Activated CD4-positive, alpha-beta T cell treated with anti-CD3 and anti-CD28 coated beads, Interleukin-2, amount 50 U/mL, for 24 hours (primary cell): ENCODE data around the gene EBNA1BP2.
"Not testable (repeated sequence)": the region's sequence is repeated elsewhere in the genome, so short reads cannot be mapped to it uniquely, and the experiment has no call there.

ENCODE experiments used
- DNase-seq, 2 donors: peaks; one replicate each; pipeline ENCODE4 v3.0.0-alpha.2; 2020; ENCODE audit warnings: low read depth in 1 of 2, low spot score in 1 of 2

The EBNA1BP2 gene

GRCh38 chr1:43172527-43172972 lies 460 bp upstream of the EBNA1BP2 start:
- DNase-seq = peak in 1 of 2 donors; percentile 85

DNA sequence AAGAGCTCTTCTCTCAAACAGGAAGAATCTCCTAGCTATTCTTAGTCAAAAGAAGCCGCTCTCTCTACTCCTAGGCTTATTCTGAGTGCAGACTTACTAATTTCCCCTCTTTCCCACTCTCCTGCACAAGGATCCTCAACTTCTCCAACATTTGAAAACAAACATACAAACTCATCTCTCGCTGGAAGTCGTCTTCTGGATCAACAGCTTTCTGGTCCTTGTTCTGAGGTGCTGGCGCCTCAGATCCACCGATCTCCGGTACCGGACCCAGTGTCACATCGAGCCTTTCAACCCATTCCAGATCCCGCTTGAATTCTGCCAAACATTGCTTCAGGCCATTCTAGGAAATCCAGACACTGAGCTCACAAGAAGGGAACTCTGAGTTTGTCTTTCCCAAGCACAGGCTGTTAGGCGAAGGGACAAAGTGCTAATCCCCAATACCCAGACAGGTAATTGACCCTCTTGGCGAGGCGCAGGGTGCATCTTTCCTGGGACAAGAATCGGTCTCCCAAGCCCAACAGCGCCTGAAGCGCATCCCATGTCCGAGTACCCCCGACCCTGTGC lies 696 bp downstream of the EBNA1BP2 start:
- no peak for DNase-seq

DNA sequence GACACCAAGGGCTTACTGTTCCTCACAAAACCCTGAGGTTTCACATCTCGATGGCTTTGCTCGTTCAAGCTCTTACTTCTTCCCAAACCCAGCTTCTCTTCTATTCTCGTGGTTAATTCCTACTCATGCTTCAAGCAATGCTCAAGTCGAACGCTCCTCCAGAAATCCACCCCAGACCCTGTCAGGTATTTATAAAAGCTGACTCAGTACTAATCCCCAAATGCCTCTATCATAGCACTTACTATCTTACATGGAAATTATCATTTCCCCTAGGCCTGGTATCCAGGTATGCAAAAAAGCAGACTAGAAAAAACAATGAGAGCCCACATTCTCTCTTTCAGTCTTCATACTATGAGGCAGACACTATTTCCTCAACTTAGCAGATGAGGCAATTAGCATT lies 6.3 kb downstream of the EBNA1BP2 start:
- DNase-seq = no peak

GRCh38 chr1:43165162-43165561 lies 6.9 kb downstream of the EBNA1BP2 start:
- no peak for DNase-seq

DNA sequence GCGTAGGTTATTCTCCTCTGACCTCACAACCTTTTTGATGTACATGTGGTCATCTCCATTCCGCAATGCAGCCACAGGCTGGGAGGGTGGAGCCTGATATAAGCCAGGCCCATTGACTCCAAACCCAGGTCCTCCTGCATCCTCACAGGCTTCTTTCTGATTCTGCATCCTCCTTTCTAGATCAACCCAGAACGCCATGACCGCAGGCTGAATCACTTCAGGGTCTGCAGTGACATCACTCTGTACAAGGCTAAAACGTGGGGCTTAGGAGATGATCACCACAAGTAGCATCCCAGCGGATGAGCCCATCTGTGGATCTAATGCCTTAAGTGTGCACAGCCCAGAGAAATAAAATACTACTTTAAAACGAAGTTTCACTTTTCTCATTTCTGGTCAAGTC lies 16.1 kb downstream of the EBNA1BP2 start:
- no peak for DNase-seq

GRCh38 chr1:43153443-43153842 lies 18.6 kb downstream of the EBNA1BP2 start:
- DNase-seq = no peak

- DNase-seq = no peak
Observed at GRCh38 chr1:43152866-43153265, 19.2 kb downstream of the EBNA1BP2 start.

- no peak for DNase-seq
Observed at GRCh38 chr1:43149889-43150288, 22.2 kb downstream of the EBNA1BP2 start.

- peak in 1 of 2 donors; percentile 22 for DNase-seq
Observed at GRCh38 chr1:43147625-43148327, 24.3 kb downstream of the EBNA1BP2 start.

GRCh38 chr1:43144237-43144636 lies 27.9 kb downstream of the EBNA1BP2 start:
- DNase-seq = no peak

DNA sequence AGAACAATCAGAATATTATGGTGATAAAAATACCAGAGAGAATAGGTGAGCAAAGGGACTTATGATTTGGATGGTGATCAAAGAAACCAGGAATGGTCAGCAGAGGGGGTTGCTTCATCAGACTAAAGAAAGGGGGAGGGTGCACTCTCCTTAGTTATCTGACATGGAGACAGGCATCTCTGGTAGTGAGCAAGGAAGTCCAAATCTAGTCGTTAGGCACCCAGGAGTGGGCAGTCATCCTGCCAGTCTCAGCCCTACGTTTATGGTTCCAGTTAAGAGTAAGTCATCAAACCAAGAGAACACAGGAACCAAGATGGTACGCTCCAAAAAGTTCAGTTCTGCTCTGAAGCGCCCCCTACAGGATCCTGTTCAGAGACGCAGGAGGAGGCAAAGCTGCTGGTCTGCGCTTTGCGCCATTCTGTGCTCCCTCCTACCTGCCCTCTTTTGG lies 28.6 kb downstream of the EBNA1BP2 start:
- DNase-seq = no peak

DNA sequence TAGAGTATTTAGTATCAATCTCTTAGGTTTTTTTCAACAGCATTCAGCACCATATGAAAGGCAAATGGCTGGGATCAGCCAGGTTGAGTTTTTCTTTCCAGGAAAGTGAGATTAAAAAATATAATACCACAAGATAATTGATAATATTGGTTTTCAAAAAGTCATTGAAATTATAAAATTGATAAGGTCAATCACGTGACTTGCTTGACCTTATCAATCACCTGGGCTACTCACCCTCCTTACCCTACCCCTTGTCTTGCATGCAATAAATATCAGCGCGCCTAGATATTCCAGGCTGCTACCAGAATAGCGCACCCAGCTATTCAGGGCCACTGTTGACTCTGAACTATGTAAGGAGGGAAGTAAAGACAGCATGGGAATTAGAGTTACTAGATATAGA lies 31.5 kb downstream of the EBNA1BP2 start:
- no peak for DNase-seq

GRCh38 chr1:43140010-43140409 lies 32.1 kb downstream of the EBNA1BP2 start:
- DNase-seq = no peak

- DNase-seq = not testable (repeated sequence)
Observed at GRCh38 chr1:43139295-43139694, 32.8 kb downstream of the EBNA1BP2 start.

GRCh38 chr1:43137445-43138052 lies 34.5 kb downstream of the EBNA1BP2 start:
- DNase-seq = no peak

GRCh38 chr1:43135857-43136781 lies 36.0 kb downstream of the EBNA1BP2 start:
- DNase-seq = no peak

- DNase-seq = no peak
Observed at GRCh38 chr1:43134640-43135039, 37.5 kb downstream of the EBNA1BP2 start.

DNA sequence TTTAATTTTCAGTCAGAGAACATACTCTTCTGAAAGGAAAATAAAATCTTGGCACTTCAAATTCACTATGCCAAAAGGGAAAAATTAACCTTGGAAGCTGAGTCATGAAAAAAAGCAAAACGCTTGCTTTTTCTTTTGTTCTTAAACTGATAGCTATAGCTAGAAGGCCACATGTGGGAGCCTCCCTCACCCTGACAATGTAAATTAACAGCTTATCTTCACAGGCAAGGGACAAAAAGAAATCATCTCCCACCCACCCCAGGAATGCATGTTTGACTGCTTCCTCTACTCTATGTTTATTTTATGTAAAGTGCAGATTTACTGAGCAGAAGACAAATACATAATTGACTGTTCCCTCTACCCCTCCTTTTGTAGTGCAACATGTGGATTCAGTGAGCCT lies 38.0 kb downstream of the EBNA1BP2 start:
- DNase-seq = no peak

DNA sequence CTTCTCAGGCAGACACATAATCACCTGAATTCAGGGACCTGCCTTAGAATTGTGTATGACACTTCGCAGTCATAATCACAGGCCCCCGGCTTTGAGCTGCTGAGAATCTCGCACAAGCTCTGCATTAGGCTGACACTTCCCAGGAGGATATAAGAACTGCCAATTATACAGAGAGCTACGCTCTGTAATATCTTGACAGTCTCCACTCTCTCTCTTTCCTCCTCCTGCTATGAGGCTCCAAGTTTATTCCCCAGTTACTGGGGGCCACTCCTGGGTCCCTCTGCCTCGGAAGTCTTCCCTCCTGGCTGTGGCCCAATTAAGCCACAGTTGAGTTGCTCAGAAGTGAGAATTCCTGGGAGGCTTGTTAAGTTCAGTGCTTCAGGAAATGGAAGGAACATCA lies 42.7 kb downstream of the EBNA1BP2 start:
- DNase-seq = no peak

DNA sequence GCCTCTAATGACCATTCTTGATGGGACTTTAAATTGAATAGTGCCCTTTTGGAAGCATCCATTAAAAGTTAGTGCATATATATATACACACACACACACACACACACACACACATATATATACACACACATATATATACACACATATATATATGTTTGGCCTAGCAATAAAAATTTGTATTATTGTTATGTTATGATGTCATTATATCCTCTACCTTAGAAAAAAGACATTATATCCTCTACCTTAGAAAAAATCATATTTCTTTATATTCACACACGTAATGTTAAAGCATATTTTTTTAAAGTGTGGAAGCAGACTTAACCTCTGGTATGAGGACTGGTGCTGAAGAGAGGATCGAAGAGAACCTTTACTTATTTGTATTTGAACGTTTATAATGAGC lies 43.3 kb downstream of the EBNA1BP2 start:
- DNase-seq = no peak

GRCh38 chr1:43123031-43123430 lies 49.1 kb downstream of the EBNA1BP2 start:
- no peak for DNase-seq
